HEK293 (cell line): Measurements from ENCODE around the gene DCP1B.

Experiments
- CTCF ChIA-PET: fragments of 350-600 bp; formaldehyde crosslinking; extraction: SDS; loops from one replicate; lab custom pipeline; 2021; ENCODE audit warnings: antibody characterized with exemption; lab: Yijun Ruan, JAX
- POLR2A ChIA-PET: fragments of 300-600 bp; formaldehyde crosslinking; extraction: SDS; loops from one replicate; lab custom pipeline; 2020; ENCODE audit warnings: antibody characterized with exemption, inconsistent platforms; lab: Yijun Ruan, JAX
- H3K27ac ChIP-seq: fragments of 200-500 bp; sonication (Bioruptor generic); 2 replicates; pipeline ENCODE4 v1.5.1; 2014; ENCODE audit warnings: low read depth, low read length, control low read depth, inconsistent platforms; ENCODE audit errors: extremely low read depth
- H3K36me3 ChIP-seq, 2 experiments: fragments of 200-500 bp in 1 of 2; sonication (Bioruptor generic) in 1 of 2; 1 replicate in 1 of 2; 2 replicates in 1 of 2; pipeline ENCODE4 v1.5.1; 2014 to 2017; ENCODE audit warnings: inconsistent platforms in 2 of 2, low read length in 2 of 2; ENCODE audit not compliant: control insufficient read depth in 2 of 2, insufficient read depth in 1 of 2
- H3K4me1 ChIP-seq: fragments of 200-500 bp; sonication (Bioruptor generic); 2 replicates; pipeline ENCODE4 v1.5.1; 2014; ENCODE audit warnings: mild to moderate bottlenecking, low read length, inconsistent platforms; ENCODE audit not compliant: control insufficient read depth, insufficient read depth
- H3K4me3 ChIP-seq: 2 replicates; pipeline ENCODE4 v1.5.1; 2011; ENCODE audit warnings: low read depth, mild to moderate bottlenecking, control low read depth, low read length, moderate library complexity
- H3K9me3 ChIP-seq: fragments of 200-500 bp; sonication (Bioruptor generic); 2 replicates; pipeline ENCODE4 v1.5.1; 2014; ENCODE audit warnings: low read depth, low read length, inconsistent platforms; ENCODE audit not compliant: control insufficient read depth, insufficient read depth
- PRDM2 ChIP-seq: fragments of 450-650 bp; formaldehyde crosslinking; IDR thresholded peaks from 2 replicates; pipeline ENCODE4 v1.5.1; 2016; ENCODE audit warnings: missing biosample characterization, missing genetic modification characterization, borderline replicate concordance
- SCRT1 ChIP-seq: fragments of 450-650 bp; formaldehyde crosslinking; IDR thresholded peaks from 2 replicates; pipeline ENCODE4 v1.5.1; 2016; ENCODE audit warnings: missing biosample characterization, missing genetic modification characterization, borderline replicate concordance
- TCF7L2 ChIP-seq: IDR thresholded peaks from 2 replicates; pipeline ENCODE4 v1.6.1; 2011; ENCODE audit warnings: low read depth, mild to moderate bottlenecking, inconsistent platforms, low read length, moderate library complexity, borderline replicate concordance
- ZFP41 ChIP-seq: fragments of 450-650 bp; formaldehyde crosslinking; IDR thresholded peaks from 2 replicates; pipeline ENCODE4 v1.5.1; 2016; ENCODE audit warnings: missing biosample characterization, missing genetic modification characterization, borderline replicate concordance
- ZNF175 ChIP-seq: fragments of 450-650 bp; formaldehyde crosslinking; IDR thresholded peaks from 2 replicates; pipeline ENCODE4 v1.5.1; 2016; ENCODE audit warnings: missing biosample characterization, missing genetic modification characterization
- ZNF214 ChIP-seq: fragments of 450-650 bp; formaldehyde crosslinking; IDR thresholded peaks from 2 replicates; pipeline ENCODE4 v1.5.1; 2017; ENCODE audit warnings: missing biosample characterization, mild to moderate bottlenecking, missing genetic modification characterization, borderline replicate concordance
- ZNF248 ChIP-seq: fragments of 450-650 bp; formaldehyde crosslinking; IDR thresholded peaks from 2 replicates; pipeline ENCODE4 v1.5.1; 2017; ENCODE audit warnings: missing biosample characterization, missing genetic modification characterization
- ZNF449 ChIP-seq: fragments of 450-650 bp; formaldehyde crosslinking; IDR thresholded peaks from 2 replicates; pipeline ENCODE4 v1.5.1; 2017; ENCODE audit warnings: missing biosample characterization, mild to moderate bottlenecking, missing genetic modification characterization, moderate library complexity
- ZNF560 ChIP-seq: fragments of 450-650 bp; formaldehyde crosslinking; IDR thresholded peaks from 2 replicates; pipeline ENCODE4 v1.5.1; 2017; ENCODE audit warnings: missing biosample characterization, missing genetic modification characterization, borderline replicate concordance
- TF ChIP-seq, protein P1 (sequence below): fragments of 450-650 bp; formaldehyde crosslinking; IDR thresholded peaks from 2 replicates; pipeline ENCODE4 v1.5.1; 2016; ENCODE audit warnings: missing biosample characterization, missing genetic modification characterization
- TF ChIP-seq, protein P2 (sequence below): fragments of 450-650 bp; formaldehyde crosslinking; IDR thresholded peaks from 2 replicates; pipeline ENCODE4 v1.5.1; 2017; ENCODE audit warnings: missing biosample characterization, missing genetic modification characterization

Gene DCP1B

GRCh38 chr12:2016862-2017545, 12.7 kb upstream of the DCP1B start:
- Histone ChIP-seq H3K4me1 (peaks cover 3% of the 10 kb centered on the region), H3K36me3 (no peaks in the 10 kb centered on the region), H3K27ac (no peak overlapping the region), H3K4me3 (no peak overlapping the region), H3K9me3 (no peaks in the 10 kb centered on the region)
- POLR2A ChIA-PET, result interaction anchor here (0.7 kb wide), 1 partner anchor 547 kb away, joined by 3 read pairs; no protein-coding TSS in a partner anchor
- CTCF ChIA-PET, result interaction anchor here (0.6 to 1.7 kb wide), 5 partner anchors 10 to 1281 kb away, joined by 3 to 8 read pairs (median 3); no protein-coding TSS in a partner anchor
- TF ChIP-seq ZNF214 (tag by site-specific recombination) (no peak), ZFP41 (tag by site-specific recombination) (no peak)

GRCh38 chr12:2014231-2014630, 10.0 kb upstream of the DCP1B start:
- no peaks in the 10 kb centered on the region for H3K36me3 ChIP-seq
- CTCF ChIA-PET, result no interaction called here
- no peak overlapping the region for H3K27ac ChIP-seq
- no peak for TF ChIP-seq ZNF248 (tag by site-specific recombination)
- TF ChIP-seq, all 188 proteins: peak for 0
- no peak overlapping the region for H3K4me3 ChIP-seq
- H3K4me1 ChIP-seq, result peaks cover 3% of the 10 kb centered on the region
- POLR2A ChIA-PET, result no interaction called here
- no peaks in the 10 kb centered on the region for H3K9me3 ChIP-seq

DNA sequence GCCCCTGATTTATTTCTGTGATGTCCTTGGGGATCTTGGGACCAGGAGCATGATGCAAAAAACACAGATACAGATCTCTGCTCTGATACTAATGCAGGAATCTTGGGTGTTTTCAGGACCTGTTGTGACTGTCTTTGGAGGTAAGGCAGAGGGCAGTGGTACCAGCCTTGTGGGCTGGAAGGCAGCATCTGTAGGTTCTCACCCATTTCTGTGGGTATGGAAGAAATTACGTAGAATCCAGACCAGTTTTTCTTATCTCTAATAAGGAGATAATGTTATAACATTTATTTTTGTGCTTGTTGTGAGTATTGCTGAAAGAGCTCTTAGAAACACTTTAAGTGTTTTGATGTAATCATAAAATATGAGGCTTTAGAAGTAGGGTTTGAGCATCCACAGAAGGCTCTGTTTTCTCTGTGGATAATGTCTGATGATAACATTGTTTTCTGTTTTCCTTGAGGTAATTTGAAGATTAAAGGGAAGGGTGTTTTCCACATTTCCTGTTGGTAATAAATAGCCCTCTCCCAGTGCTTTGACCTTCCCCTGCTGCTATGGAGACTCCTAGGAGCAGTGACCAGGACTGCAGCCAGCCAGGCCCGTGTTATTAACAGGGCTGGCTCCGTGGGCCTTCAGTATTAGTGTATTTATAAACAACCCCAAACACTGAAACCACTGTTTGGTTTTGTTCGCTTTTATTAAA, 9.4 kb upstream of the DCP1B start:
- Histone ChIP-seq H3K4me3 (no peak overlapping the region), H3K4me1 (peaks cover 4% of the 10 kb centered on the region), H3K36me3 (no peaks in the 10 kb centered on the region), H3K9me3 (no peaks in the 10 kb centered on the region), H3K27ac (no peak overlapping the region)
- ChIA-PET POLR2A (no interaction called here), CTCF (no interaction called here)
- TF ChIP-seq ZNF560 (no peak), TCF7L2 (peak; percentile 77; the same call in 1 of the 2 replicates)

DNA sequence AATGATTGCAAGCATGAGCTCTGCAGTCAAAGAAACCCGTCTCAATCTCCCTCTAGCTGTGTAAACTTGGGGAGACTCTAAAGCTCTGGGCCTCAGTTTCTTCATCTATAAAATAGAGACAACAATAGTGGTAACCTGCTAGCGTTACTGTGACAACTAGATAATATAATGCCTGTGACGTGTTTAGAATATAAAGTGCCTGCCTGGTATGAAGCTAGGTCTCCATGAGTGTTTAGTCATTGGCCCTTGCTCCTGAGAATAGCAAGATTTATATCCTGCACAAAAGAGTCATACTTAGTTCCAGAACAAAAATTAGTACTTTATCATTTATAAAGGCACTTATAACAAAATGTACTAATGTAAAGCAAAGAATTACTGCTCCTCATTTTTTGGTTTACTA, 8.8 kb upstream of the DCP1B start:
- POLR2A ChIA-PET, result no interaction called here
- no peak overlapping the region for H3K4me3 ChIP-seq
- peaks cover 4% of the 10 kb centered on the region for H3K4me1 ChIP-seq
- no peak overlapping the region for H3K27ac ChIP-seq
- CTCF ChIA-PET, result interaction anchor here (0.6 to 1.6 kb wide), 3 partner anchors 9 to 281 kb away, joined by 3 to 4 read pairs (median 3); no protein-coding TSS in a partner anchor
- no peaks in the 10 kb centered on the region for H3K36me3 ChIP-seq
- H3K9me3 ChIP-seq, result no peaks in the 10 kb centered on the region
- TF ChIP-seq ZNF175 (no peak), SCRT1 (tag by site-specific recombination) (no peak), PRDM2 (no peak), ZNF449 (tag by site-specific recombination) (no peak)
- TF ChIP-seq, protein P1, sequence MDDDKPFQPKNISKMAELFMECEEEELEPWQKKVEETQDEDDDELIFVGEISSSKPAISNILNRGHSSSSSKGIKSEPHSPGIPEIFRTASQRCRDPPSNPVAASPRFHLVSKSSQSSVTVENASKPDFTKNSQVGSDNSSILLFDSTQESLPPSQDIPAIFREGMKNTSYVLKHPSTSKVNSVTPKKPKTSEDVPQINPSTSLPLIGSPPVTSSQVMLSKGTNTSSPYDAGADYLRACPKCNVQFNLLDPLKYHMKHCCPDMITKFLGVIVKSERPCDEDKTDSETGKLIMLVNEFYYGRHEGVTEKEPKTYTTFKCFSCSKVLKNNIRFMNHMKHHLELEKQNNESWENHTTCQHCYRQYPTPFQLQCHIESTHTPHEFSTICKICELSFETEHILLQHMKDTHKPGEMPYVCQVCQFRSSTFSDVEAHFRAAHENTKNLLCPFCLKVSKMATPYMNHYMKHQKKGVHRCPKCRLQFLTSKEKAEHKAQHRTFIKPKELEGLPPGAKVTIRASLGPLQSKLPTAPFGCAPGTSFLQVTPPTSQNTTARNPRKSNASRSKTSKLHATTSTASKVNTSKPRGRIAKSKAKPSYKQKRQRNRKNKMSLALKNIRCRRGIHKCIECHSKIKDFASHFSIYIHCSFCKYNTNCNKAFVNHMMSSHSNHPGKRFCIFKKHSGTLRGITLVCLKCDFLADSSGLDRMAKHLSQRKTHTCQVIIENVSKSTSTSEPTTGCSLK (tag by site-specific recombination), result no peak
- TF ChIP-seq, protein P2, sequence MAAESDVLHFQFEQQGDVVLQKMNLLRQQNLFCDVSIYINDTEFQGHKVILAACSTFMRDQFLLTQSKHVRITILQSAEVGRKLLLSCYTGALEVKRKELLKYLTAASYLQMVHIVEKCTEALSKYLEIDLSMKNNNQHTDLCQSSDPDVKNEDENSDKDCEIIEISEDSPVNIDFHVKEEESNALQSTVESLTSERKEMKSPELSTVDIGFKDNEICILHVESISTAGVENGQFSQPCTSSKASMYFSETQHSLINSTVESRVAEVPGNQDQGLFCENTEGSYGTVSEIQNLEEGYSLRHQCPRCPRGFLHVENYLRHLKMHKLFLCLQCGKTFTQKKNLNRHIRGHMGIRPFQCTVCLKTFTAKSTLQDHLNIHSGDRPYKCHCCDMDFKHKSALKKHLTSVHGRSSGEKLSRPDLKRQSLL (tag by site-specific recombination), result no peak
